Measurements from ENCODE around the gene CA12.

CA12 gene

DNA sequence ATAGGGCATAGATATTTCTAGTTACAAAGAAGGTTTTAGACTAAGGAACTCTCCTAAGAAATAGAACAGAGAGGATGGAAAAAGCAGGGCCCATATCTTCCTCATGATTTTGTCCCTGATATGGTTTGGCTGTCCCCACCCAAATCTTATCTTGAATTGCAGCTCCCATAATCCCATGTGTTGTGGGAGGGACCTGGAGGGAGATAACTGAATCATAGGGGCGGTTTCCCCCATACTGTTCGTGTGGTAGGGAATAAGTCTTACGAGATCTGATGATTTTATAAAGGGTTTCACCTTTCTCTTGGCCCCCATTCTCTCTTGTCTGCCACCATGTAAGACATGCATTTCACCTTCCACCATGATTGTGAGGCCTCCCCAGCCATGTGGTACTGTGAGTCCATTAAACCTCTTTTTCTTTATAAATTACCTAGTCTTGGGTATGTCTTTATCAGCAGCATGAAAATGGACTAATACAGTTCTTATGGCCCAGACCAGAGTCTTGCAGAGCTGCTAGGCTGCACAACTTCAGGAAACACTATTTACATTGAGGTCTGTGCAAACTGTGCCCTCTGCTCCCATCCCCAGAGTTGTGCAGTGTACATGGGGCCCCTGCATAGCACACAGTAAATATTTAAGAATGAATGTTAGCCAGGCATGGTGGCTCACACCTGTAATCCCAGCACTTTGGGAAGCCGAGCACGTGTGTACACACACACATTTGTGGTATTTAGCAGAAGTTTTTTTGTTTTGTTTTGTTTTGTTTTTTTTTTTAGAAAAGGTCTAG is 20.3 kb upstream of the CA12 start:
- no peak for DNase-seq

DNA sequence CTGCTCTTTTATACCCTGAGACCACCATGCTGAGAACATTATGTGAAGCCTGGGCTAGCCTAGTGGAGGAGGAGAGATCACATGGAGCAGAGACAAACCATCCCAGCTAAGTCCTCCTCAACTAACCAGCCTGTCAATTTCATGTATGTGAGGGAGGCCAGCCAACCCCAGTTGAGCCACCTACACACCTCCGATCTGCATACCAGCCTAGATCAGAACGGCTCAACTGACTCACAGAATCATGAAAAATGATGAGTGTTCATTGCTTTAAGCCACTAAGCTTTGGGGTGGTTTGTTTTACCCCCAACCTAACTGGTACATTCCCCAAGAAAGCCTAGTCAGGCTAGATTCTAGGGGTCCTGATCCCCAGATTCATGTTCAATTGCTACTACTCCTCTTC is 19.4 kb upstream of the CA12 start:
- no peak for DNase-seq

DNA sequence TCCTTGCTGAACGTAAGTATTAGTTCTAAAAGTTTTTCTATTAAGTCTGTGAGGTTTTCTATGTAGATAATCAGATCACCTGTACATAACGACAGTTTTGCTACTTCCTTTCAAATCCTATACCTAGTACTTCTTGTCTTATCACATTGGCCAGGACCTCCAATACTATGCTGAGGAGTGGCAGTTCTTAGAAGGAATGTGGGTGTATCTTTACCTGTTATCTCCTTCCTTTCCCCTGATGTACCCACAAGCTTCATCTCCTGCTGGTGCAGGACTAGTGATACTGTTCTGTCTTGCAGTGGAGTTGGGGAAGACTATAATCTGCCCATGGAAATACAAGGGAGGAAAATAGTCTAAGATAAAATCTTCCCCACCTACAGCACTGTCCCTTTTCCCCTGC is 16.8 kb upstream of the CA12 start:
- no peak for DNase-seq

DNA sequence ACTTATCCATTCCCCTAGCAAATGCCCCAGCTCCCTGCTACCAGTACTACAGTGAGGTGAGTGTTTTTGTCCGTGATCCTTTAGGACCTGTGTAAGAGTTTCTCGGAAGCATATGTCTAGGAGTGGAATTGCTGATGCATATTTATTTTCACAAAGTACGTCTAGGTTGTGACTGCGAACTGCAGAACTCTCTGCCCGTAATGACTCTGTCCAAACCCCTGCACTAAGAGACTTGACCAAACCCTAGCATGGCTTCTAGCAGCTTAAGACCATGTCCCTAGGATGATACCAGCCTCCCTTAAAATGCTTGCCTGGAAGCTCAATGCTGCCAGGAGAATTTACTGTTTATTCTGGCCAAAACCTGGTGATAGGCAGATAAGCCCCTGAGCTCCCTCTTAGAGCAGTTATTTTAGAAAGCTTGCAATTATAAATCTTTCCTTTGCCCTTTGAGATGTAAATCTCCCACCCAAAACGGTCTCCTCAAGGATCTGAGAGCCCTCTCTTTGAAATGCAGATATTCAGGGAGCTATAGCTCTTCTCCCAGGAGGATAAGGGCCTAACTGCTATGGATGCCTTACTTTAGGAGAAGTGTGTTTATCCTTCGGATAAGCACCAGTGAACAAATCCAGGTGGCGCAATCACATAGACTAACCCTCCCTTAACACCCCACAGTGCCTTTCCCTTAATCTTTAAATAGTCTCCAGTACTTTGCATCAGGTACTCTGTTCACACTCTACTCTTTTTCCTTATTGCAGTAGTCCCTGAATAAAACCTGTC is 14.7 kb upstream of the CA12 start:
- DNase-seq: no peak

DNA sequence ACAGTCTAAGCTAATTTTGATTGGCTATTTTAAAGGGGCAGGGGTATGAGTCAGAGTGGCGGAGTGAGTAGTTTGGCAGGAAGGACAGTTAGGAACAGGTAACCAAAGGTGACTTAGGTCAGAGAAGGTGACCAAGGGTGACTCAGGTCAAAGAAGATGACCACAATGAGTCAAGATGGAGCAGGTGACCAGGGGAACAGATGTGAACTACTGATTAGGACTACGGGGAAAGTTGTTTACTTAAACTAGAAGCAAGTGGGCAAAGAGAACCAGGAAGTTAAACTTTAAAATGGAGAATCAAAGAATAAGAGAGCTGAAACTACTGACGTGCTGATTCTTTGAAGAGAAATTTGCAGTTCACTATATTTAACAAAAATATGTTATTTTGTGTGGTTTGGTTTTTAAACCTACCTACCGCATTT is 14.1 kb upstream of the CA12 start:
- no peak for DNase-seq

DNA sequence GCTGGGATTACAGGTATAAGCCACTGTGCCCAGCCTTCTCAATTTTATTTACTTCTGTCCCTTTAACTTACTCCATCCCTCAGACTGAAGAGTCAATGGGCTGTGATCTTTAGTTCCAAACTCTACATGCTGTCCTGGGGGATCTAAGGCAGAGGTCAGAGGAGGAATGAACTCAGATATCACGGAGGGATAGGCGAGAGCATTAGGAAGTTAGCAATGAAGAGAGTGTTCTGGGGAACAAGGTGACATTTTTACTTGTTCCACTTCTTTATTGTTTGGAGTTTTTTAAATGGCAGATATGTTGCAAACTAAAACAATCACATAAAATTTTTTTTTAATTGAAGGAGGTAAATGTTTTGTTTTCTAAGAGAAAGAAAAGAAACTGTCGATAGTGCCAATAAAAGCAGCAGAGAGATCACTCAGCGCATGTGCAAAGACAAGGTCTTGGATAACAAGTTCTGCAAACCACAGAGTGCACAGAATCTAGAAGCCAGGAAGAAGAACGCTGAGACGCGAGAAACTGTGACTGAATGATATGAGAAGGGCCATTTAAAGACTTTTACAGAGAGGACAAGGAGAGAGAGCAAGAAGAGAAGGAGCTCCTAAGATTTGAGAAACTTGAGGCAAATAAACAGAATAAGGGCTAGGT is 10.8 kb upstream of the CA12 start:
- DNase-seq: no peak

DNA sequence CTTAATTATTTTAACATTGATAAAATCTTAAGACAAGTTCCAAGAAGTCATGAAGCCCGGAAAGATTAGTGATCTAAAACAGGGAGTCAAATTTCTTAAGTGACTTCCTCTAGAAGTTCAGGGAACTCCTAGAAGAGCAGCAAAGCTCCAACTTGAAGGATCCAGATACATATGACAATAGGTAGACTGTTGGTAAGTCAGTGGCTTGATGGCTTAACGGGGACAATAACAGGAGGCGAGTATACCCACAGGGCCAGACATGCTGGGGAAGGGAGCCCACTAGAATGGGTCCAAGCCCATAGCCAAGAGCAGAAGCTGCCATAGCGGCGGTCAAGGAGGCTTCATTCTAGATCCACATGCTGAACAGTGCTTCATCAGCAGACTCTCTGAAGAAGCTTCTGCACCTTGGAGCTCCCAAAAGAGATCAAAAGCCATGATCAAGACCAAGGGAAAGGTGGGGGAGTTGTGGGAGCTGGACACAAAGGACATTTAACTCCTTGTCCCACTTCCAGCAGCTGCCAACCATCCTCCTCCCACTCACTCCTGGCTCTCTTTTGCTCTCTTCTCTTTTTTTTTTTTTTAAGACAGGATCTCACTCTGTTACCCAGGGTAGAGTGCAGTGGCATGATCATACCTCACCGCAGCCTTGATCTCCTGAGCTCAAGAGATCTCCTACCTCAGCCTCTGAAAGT is 10.2 kb upstream of the CA12 start:
- DNase-seq: no peak

DNA sequence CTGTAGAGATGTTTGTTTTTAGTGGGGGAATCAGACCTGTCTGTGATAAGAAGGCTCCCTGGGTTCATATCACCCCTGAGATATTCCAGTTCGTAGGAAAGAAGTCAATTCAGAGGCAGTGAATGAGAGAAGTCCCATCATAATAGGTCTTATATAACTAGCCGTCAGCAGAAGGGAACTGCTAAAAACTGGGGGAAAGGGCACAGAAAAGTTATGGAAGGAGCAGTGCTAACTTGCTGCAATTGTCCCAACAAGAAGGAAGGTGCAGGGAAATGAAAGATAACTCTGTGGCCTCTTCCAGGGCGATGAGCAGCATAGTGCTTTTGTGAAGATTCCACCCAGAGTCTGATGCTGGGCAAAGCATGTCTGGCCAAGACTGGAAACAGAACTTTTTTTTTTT is 9.0 kb upstream of the CA12 start:
- no peak for DNase-seq

DNA sequence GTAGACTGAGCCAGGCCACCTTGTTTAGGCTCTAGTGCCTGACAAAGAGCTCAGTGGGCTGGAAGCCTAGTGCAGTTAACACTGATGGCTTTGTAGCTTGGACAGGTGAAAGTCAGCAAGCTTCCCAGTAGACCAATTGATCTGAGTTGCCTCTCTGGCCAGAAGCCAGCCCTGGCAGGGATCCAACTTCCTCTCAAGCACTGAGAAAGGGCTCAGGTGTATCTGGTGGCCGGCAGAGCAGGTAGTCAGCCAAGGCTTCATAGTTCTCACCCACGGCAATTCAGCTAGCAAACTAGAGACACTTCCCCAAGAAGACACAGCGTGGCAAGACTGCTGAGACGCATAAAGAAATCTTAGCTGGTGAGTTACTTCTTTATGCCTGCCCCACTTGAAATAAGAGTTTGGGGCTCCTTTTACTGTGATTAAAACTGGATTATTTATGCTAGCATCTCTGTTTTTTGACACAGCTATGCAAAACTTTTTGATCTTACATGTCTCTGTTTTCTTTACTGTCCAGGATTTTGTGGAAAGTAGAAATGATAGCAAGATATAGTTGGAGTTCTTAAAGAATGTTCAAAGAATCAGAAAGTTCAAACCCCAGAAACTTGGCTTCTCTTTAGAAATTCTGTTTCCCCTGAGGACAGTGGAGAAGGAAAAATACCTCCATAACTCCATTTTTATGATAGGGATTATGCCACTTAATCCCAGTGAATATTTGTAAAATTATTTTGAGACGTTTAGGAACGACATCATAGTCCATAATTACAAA is 8.4 kb upstream of the CA12 start:
- DNase-seq: no peak

DNA sequence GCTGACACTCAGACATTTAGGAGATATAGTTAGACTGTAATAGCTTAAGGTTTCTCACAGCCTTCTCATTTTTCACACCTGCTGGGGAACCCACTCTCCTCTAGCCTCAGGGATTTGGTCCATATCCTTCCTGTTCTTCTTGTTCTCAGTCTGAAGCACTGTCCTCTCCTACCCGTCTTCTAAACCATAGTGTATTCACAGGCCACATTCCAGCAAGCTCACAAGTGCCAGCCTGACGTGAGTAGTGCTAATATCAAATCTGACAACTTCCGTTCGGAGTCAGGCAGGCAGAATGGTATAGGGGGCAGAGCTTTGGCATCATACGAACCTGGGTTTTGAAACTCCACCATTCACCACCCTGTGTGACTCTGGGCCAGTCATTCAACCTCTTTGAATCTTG is 6.9 kb upstream of the CA12 start:
- no peak for DNase-seq

DNA sequence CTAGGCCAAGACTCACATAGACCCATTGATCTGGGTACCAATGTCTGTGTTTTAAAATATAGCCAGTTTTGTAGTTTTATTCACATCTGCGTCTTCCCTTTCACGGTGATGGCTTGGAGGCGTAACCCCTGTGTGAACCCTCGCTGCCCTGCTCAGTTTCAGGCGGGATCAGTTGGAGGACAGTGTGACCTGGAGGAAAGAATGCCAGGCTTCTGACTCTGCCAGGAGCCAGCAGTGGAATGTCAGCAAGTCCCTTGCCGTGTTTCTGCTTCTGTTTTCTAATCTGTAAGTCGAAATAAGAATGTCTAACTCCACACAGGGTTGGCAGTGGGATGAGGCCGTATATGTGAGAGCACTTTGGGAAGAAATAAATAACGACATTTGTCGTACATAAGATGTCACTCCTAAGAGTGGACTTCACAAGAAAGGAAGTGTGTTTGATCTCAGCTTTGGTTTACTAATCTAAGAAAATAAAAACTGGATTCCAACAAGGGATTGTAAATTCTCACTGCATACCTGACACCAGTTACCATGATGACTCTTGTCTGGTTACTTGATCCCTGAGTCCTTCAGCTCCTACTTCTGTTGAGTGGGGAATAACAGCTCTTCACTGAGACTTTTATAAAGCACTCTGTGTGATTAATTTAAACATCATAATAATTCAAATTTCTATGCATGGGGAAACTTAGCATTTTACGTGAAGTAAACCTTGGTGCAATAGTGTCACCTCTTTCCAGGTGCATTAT is 6.3 kb upstream of the CA12 start:
- DNase-seq: no peak

DNA sequence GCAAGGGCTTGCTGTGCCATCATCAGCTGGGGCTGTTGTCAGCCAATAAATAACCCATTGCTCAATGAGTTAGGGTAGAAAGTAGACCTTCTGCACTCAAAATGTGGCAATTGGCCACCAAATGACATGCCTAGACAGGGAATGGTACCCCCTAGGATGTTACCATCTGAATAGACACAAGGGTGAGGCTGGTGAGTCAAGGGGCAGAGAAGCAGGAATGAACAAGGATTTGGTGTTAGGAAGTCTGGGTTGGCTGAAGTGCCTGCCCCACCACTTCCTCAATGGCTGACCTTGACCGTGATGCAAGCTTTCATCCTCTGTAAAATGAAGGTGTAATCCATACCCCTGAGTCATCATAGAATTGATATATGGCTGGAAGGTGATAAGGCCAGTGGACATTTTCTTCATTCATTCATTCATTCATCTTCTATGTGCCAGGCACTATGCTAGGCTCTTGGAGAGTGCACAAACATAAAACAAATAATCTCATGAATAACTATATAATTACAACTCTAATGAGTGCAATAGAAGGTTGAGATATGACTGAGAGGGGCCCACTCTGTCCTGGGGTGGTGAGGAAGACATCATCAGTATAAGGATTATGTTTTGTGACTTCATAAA is 4.4 kb upstream of the CA12 start:
- no peak for DNase-seq

DNA sequence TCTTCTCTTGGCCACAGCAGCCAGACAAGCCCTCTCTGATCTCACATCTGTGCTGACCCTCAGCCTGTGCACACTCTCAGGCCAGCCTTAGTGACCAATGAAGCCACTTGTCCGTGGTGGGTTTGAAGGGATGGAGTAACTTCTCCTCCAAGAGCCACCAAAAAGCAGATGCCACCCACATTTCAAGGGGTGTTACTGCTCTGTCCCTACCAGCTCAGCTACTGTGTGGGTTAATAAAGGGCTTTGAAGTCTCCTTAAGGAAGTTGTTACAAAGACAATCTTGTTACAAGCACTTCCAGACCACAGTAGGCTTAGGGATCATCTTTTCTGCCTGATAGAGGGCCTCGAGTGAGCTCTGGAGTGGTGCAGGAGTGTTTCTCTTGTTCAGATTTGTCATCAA is 3.3 kb upstream of the CA12 start:
- no peak for DNase-seq

DNA sequence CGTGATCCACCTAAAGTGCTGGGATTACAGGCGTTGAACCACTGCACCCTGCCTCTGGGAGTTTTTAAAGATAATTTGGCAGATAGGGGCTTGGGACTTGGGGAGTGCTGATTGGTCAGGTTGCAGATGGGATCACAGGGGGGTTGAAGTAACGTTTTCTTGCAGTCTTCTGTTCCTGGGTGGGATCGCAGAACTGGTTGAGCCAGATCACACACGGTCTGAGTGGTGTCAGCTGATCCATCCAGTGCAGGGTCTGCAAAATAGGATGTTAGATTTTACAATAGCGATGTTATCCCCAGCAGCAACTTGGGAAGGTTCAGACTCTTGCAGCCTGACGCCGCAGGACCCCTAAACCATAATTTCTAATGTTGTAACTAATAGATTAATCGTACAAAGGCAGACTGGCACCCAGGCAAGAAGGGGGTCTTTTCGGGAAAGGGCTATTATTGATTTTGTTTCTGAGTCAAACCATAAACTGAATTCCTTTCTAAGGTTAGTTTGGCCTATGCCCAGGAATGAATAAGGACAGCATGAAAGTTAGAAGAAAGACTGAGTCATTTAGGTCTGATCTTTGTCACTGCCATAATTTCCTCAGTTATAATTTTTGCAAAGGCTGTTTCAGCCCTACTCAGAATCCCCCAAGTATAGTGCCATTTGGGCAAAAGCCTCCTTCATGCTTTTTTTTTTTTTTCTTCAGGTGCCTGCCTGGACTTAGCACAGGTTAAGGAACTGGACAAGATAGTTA is 1.5 kb upstream of the CA12 start:
- no peak for DNase-seq

DNA sequence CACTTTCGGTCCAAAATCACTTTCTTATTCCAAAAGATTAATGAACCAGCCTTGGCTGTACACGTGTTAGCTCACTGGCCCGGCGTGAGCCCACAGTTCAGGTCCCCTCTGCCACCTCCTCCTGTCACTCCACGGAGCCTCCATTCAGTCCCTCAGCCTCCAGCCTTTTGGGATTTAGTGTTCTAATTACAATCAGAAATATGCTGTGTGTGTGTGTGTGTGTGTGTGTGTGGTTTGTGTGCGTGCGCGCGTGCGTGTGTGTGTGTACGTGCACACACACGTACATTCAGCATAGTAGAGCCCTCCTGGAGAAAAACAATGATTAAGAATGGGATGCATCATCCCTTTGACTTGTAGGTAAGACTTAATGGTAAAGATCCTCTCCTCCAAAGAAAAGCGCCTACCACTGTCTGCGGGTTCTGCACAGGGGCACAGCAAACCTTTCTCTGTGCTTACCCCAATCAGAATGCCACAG is 801 bp downstream of the CA12 start:
- DNase-seq: no peak

DNA sequence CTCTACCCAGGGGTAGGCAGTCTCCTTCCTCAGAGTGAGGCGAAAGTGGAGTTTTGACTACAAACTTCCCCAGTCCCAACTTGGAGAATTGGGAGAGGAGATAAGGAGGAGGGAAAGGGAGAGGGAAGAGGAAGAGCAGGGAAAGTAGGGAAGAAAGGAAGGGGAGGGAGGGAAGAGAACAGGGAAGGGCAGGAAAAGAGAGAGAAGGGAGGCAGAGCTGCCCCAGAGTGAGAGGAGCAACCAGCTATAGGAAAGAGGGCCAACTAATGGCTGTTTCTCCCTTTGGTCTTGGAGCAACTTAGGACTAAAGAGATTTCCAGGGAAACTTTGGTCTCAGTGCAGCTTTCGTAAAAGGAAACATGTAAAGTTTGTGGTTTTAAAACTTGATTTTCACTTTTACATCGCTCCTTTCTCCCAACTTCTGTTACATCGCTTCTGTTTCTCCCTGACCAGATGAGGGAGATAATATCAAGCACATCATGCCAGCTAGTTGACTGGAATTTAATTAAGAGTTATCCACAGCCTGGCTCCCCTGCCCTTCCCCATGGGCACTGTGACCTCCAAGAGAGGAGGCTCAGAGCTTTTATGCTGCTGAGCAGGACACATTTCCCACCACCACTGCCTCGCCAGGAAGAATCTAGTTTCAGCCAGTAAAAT is 1.4 kb downstream of the CA12 start:
- DNase-seq: no peak

DNA sequence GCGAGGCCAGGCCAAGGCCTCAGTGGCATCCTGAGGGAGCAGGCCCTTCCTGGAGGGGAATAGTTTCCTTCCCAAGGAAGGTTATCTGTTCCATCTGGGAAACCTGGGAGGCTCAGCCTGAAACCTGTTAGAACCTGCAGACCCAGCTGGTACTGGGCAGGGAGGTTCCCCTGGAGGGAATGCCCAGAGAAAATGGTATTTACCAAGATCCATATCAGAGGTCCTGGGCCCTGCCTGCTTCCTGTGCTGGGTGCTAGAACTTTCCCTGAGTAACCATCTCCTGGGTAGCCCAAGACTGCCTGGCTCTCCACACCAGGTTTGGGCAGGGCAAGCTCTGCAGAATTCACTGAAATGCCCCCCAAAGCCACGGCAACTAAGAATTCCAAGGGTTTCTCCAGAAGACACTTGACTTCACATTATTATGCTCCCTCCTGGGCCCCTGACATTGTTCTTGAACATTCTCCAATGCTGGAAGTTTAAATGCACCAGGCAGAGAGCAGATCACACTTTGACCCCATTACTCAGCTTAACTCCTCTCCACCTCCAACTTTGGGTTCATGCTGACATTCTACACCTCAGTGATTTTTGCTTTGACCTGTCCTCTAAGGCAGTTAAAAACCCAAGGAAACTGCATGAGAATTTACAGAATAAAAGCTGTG is 2.0 kb downstream of the CA12 start:
- DNase-seq: no peak

DNA sequence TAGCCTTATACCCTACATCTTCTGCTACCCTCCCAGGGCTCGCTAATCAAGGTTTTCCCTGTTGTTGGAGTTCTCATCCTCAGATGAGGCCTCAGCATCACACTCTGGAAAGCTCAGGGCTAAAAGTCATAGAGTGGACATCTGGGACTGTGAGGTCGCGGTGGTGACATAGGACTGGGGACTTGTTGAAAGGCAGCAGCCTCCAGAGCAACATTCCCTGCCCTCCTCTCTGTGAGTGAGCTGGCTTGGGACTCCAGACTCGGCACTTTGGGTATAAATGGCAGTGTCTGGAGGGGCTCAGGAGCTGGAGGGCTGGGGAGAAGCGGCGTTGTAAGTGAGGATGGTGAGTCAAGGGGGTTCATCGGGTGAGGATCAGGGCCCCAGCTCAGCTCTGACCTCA is 2.7 kb downstream of the CA12 start:
- no peak for DNase-seq
